Umbilical cord (tissue), 2 donors: ENCODE measurements around the gene PDE1C. TPM values are rescaled to one million over a fixed set of nuclear protein-coding genes. Genes with fewer than 3 reads are reported as not detected.

Experiments used
- DNase-seq: peaks from one replicate; pipeline ENCODE4 v3.0.0-alpha.2; 2015; ENCODE audit warnings: low spot score
- total RNA-seq: library from RNA; depleted of rRNA; stranded (reverse); fragments of >200 nt; gene quantifications from one replicate; pipeline ENCODE4 v1.2.3, GENCODE V29; 2014; ENCODE audit warnings: low replicate concordance; ENCODE audit not compliant: insufficient read depth

The PDE1C gene
- total RNA-seq, 1 donor from 2014 or later = 25.8 TPM

- no peak for DNase-seq
Observed at GRCh38 chr7:31707089-31707488, 363.1 kb downstream of the PDE1C start.

DNA sequence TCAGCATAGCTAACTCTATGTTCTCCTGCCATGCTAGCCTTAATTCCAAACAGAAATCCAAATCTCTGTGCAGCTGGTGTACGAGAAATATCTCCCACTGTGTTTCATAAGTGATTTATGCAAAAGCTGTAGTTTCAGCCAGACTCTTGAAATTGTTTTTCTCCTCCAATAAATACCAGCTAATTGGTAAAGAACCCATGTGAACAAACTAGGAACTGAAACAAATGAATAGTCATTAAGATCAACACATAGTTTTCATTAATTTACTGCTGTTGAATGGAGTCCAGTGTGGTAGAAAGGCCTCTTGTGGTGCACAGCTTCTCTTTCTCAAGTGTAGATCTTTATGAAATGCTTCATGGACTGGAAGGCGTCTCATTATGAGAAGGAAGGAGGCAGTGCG is 364.8 kb downstream of the PDE1C start:
- no peak for DNase-seq

GRCh38 chr7:31702354-31702753 is 367.9 kb downstream of the PDE1C start:
- DNase-seq = no peak
